GM06990 (cell line): ENCODE data around the gene LRRN4CL.
A peak's percentile ranks its signal among the peaks of the same experiment; 100 is the strongest.
"Not testable (repeated sequence)": the region's sequence is repeated elsewhere in the genome, so short reads cannot be mapped to it uniquely, and the experiment has no call there.

ENCODE experiments used
- DNase-seq: peaks from one replicate; pipeline ENCODE4 v3.0.0-alpha.2; 2011; ENCODE audit not compliant: insufficient read length; ENCODE audit errors: extremely low read depth
- H3K27me3 ChIP-seq: replicated peaks from 2 replicates; pipeline ENCODE4 v1.6.0; 2011; ENCODE audit warnings: low read length; ENCODE audit not compliant: control insufficient read depth, insufficient read depth
- H3K36me3 ChIP-seq: 2 replicates; pipeline ENCODE4 v1.5.1; 2011; ENCODE audit warnings: low read length; ENCODE audit not compliant: control insufficient read depth, insufficient read depth
- H3K4me3 ChIP-seq: replicated peaks from 2 replicates; pipeline ENCODE4 v1.5.1; 2011; ENCODE audit warnings: low read depth, mild to moderate bottlenecking, control low read depth, low read length
- CTCF ChIP-seq: IDR thresholded peaks from 2 replicates; pipeline ENCODE4 v1.5.1; 2011; ENCODE audit warnings: low read length, control low read depth, mild to moderate bottlenecking, inconsistent platforms; ENCODE audit not compliant: insufficient read depth, poor library complexity, severe bottlenecking

The LRRN4CL gene

DNA sequence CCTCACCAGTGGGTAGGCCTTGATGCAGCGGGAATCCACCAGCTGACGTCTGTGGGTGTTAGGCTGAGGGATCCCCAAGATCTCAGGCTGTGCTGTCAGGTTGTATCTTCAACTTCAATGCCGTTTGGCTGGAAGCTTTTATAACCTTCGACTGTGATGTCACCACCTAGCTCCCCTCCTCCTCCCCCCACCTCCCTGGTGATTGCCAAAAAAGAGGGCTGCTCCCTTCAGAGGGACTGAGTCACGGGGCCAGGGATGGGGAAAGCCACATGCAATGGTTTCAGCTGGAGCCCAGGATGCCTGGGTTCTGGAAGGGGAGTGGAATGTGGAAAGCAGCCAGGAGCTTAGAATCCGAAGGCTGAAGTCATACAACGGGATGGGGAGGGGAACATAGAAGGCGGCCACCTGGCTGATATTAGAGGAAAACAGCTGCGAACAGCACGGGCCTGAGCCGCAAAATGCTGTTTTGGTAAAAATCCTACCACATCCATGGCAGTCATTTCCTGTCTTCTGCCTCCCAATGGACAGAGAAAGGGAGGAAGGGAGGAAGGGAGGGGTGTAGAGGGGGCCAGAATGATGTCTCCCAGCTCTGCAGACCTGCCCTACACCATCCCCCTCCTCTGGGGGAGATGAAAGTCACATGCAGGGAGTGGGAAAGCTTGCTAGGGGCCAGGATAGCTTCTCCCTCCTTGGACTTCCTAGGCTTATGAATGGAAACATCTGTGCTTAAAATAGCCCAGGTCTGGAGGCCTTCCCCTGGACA is at the start of gene LRRN4CL:
LRRN4CL (minus strand) TSS at position 110 of the 763 bp plus-strand sequence. CDS start 1,022 bp downstream, outside the sequence.
- no peaks in the 10 kb centered on the region for H3K27me3 ChIP-seq
- H3K4me3 ChIP-seq = no peak within 1 kb of the TSS
- no peak for TF ChIP-seq CTCF
- peaks cover 25% of the 10 kb centered on the region for H3K36me3 ChIP-seq
- no peak for DNase-seq

DNA sequence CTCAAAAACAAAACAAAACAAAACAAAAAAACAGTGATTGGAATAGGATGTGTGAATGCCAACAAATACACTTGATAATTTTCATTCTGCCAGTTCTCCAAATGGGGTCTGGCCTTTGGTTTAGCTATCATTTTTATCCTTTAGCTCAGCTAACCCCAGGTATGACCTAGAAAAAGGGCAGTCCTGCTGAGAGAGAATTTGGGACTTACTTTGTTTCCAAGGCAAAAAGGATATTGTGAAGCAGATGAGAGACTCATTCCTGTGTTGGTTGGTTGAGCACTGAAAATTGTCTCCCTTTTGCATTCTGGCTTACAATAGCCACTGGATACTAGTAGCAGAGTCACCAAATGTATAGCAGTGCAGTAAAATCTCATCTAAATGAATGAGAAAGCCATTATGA is 47.9 kb upstream of the LRRN4CL start:
- Histone ChIP-seq H3K36me3 (peaks cover 10% of the 10 kb centered on the region), H3K4me3 (no peak overlapping the region), H3K27me3 (no peaks in the 10 kb centered on the region)
- TF ChIP-seq CTCF = no peak
- no peak for DNase-seq

GRCh38 chr11:62732830-62733229 is 43.5 kb upstream of the LRRN4CL start:
- TF ChIP-seq CTCF = peak; percentile 12
- Histone ChIP-seq H3K36me3 (peaks cover 10% of the 10 kb centered on the region), H3K4me3 (no peak overlapping the region), H3K27me3 (no peaks in the 10 kb centered on the region)
- no peak for DNase-seq

DNA sequence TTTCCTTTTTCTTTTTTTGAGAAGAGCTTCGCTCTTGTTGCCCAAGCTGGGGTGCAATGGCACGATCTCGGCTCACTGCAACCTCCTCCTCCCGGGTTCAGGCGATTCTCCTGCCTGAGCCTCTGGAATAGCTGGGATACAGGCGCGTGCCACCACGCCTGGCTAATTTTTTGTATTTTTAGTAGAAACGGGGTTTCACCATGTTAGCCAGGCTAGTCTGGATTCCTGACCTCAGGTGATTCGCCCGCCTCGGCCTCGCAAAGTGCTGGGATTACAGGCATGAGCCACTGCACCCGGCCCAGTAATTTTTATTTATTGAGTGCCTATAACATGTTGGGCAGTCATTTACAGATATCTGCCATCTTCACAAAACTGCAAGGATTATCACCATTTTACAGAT is 40.7 kb upstream of the LRRN4CL start:
- H3K36me3 ChIP-seq, H3K27me3 ChIP-seq, DNase-seq: not testable (repeated sequence)
- peak overlapping the region; percentile 94 for H3K4me3 ChIP-seq

- peak; percentile 86 for DNase-seq
- H3K27me3 ChIP-seq = no peaks in the 10 kb centered on the region
- no peak for TF ChIP-seq CTCF
- H3K36me3 ChIP-seq = peaks cover 6% of the 10 kb centered on the region
- H3K4me3 ChIP-seq = peak within 1 kb of the TSS; percentile 94
Observed at GRCh38 chr11:62728171-62728988, 39.0 kb upstream of the LRRN4CL start, which contains the start of gene TTC9C. Gene TTC9C (plus strand): TSS chr11:62728486. CDS start chr11:62728849, 363 bp downstream.

GRCh38 chr11:62727872-62728170 is 38.5 kb upstream of the LRRN4CL start:
- no peak for DNase-seq
- H3K4me3 ChIP-seq = peak overlapping the region; percentile 94
- peaks cover 8% of the 10 kb centered on the region for H3K36me3 ChIP-seq
- no peaks in the 10 kb centered on the region for H3K27me3 ChIP-seq
- no peak for TF ChIP-seq CTCF
